ENCODE results near the gene SOX6. TPM values are rescaled to one million over a fixed set of nuclear protein-coding genes. Genes with fewer than 3 reads are reported as not detected.

SOX6 gene
- total RNA-seq, 1 experiment from 2014 or later = 5.1 TPM

GRCh38 chr11:16047073-16047472 lies 309.3 kb downstream of the SOX6 start:
- Histone ChIP-seq H3K27me3 (ENCODE audit: insufficient read depth, low read depth) (no peaks in the 10 kb centered on the region), H3K9me2 (ENCODE audit: insufficient read depth) (no peaks in the 10 kb centered on the region), H2AFZ (no peak overlapping the region), H3K79me2 (ENCODE audit: low read depth) (no peaks in the 10 kb centered on the region), H3K4me3 (no peak overlapping the region), H3K9me3 (ENCODE audit: insufficient read depth, low read depth) (no peaks in the 10 kb centered on the region), H3F3A (ENCODE audit: insufficient read depth, low read depth) (no peaks in the 10 kb centered on the region), H3K27ac (no peak overlapping the region), H3K36me3 (ENCODE audit: low read depth) (no peaks in the 10 kb centered on the region), H3K4me1 (replicated peaks; ENCODE audit: insufficient read depth) (no peaks in the 10 kb centered on the region), H3K4me2 (no peak overlapping the region), H4K20me1 (ENCODE audit: insufficient read depth) (no peaks in the 10 kb centered on the region)
- intact Hi-C loops (cut with micrococcal nuclease; ENCODE audit: unreplicated experiment) = no loop called here
- ChIA-PET POLR2A (ENCODE audit: unreplicated experiment) (interaction anchor here (0.7 kb wide), 1 partner anchor 185 kb away, joined by 3 read pairs; no protein-coding TSS in a partner anchor), CTCF (no interaction called here)
- BruUV-seq (replicated peaks) = no TSS peak
- DNase-seq = no peak
- TF ChIP-seq CTCF (conservative IDR thresholded peaks at IDR 0.05) (no peak), EZH2 (IDR thresholded peaks at IDR 0.05; ENCODE audit: low read depth) (no peak)

GRCh38 chr11:16043617-16044016 lies 312.7 kb downstream of the SOX6 start:
- intact Hi-C loops (cut with micrococcal nuclease; ENCODE audit: unreplicated experiment) = no loop called here

GRCh38 chr11:16041207-16041606 lies 315.1 kb downstream of the SOX6 start:
- no peaks in the 10 kb centered on the region for H3K27me3 ChIP-seq (ENCODE audit: insufficient read depth, low read depth)
- H3K79me2 ChIP-seq (ENCODE audit: low read depth) = no peaks in the 10 kb centered on the region
- ChIA-PET CTCF (interaction anchor here (0.6 kb wide), 1 partner anchor 119 kb away, joined by 3 read pairs; no protein-coding TSS in a partner anchor), POLR2A (ENCODE audit: unreplicated experiment) (no interaction called here)
- BruUV-seq (replicated peaks) = no TSS peak
- DNase-seq = no peak
- H3K4me2 ChIP-seq = no peak overlapping the region
- H4K20me1 ChIP-seq (ENCODE audit: insufficient read depth) = no peaks in the 10 kb centered on the region
- no peak overlapping the region for H3K27ac ChIP-seq
- H3F3A ChIP-seq (ENCODE audit: insufficient read depth, low read depth) = no peaks in the 10 kb centered on the region
- no peaks in the 10 kb centered on the region for H3K9me3 ChIP-seq (ENCODE audit: insufficient read depth, low read depth)
- H3K9me2 ChIP-seq (ENCODE audit: insufficient read depth) = no peaks in the 10 kb centered on the region
- TF ChIP-seq CTCF (conservative IDR thresholded peaks at IDR 0.05) = no peak
- TF ChIP-seq EZH2 (IDR thresholded peaks at IDR 0.05; ENCODE audit: low read depth) = no peak
- H3K36me3 ChIP-seq (ENCODE audit: low read depth) = no peaks in the 10 kb centered on the region
- H3K4me1 ChIP-seq (replicated peaks; ENCODE audit: insufficient read depth) = no peaks in the 10 kb centered on the region
- intact Hi-C loops (cut with micrococcal nuclease; ENCODE audit: unreplicated experiment) = no loop called here
- H3K4me3 ChIP-seq = no peak overlapping the region
- no peak overlapping the region for H2AFZ ChIP-seq

More at GRCh38 chr11:16043617-16044016, 312.7 kb downstream of the SOX6 start:
- no peak for TF ChIP-seq EZH2 (IDR thresholded peaks at IDR 0.05; ENCODE audit: low read depth)
- no peak for TF ChIP-seq CTCF (conservative IDR thresholded peaks at IDR 0.05)
- no peaks in the 10 kb centered on the region for H3K36me3 ChIP-seq (ENCODE audit: low read depth)
- no peaks in the 10 kb centered on the region for H3K79me2 ChIP-seq (ENCODE audit: low read depth)
- no peak overlapping the region for H3K27ac ChIP-seq
- no peak overlapping the region for H3K4me2 ChIP-seq
- H3K4me3 ChIP-seq = no peak overlapping the region
- DNase-seq = no peak
- POLR2A ChIA-PET (ENCODE audit: unreplicated experiment) = no interaction called here
- CTCF ChIA-PET = no interaction called here
- H3F3A ChIP-seq (ENCODE audit: insufficient read depth, low read depth) = no peaks in the 10 kb centered on the region
- BruUV-seq (replicated peaks) = no TSS peak
- no peaks in the 10 kb centered on the region for H3K27me3 ChIP-seq (ENCODE audit: insufficient read depth, low read depth)
- H3K9me3 ChIP-seq (ENCODE audit: insufficient read depth, low read depth) = no peaks in the 10 kb centered on the region
- no peaks in the 10 kb centered on the region for H3K4me1 ChIP-seq (replicated peaks; ENCODE audit: insufficient read depth)
- no peak overlapping the region for H2AFZ ChIP-seq
- no peaks in the 10 kb centered on the region for H4K20me1 ChIP-seq (ENCODE audit: insufficient read depth)
- no peaks in the 10 kb centered on the region for H3K9me2 ChIP-seq (ENCODE audit: insufficient read depth)
